ENCODE results near the gene FGFR1OP2.
"Not testable (repeated sequence)": the region's sequence is repeated elsewhere in the genome, so short reads cannot be mapped to it uniquely, and the experiment has no call there.

The FGFR1OP2 gene

GRCh38 chr12:26936559-26937442 is 1.5 kb upstream of the FGFR1OP2 start:
- Mint-ChIP-seq H3K27me3 (no peaks in the 10 kb centered on the region), H3K4me1 (peaks cover 76% of the 10 kb centered on the region), H3K9me3 (no peaks in the 10 kb centered on the region), H3K36me3 (peaks cover 10% of the 10 kb centered on the region), H3K4me3 (peak overlapping the region; percentile 97), H3K27ac (peak overlapping the region; percentile 98)

GRCh38 chr12:26937443-26937862 is 817 bp upstream of the FGFR1OP2 start:
- H3K27me3 Mint-ChIP-seq = no peaks in the 10 kb centered on the region
- H3K27ac Mint-ChIP-seq = peak overlapping the region; percentile 98
- no peaks in the 10 kb centered on the region for H3K9me3 Mint-ChIP-seq

GRCh38 chr12:26938701-26939062 is 412 bp downstream of the FGFR1OP2 start:
- Mint-ChIP-seq H3K4me1 (peaks cover 76% of the 10 kb centered on the region), H3K27ac (peak overlapping the region; percentile 98), H3K9me3 (no peaks in the 10 kb centered on the region), H3K4me3 (peak overlapping the region; percentile 97), H3K27me3 (no peaks in the 10 kb centered on the region), H3K36me3 (peaks cover 3% of the 10 kb centered on the region)

More at GRCh38 chr12:26937443-26937862, 817 bp upstream of the FGFR1OP2 start:
- Mint-ChIP-seq H3K36me3 (peaks cover 7% of the 10 kb centered on the region), H3K4me3 (peak overlapping the region; percentile 97), H3K4me1 (peaks cover 76% of the 10 kb centered on the region)

GRCh38 chr12:26939192-26939832 is 1.0 kb downstream of the FGFR1OP2 start:
- peak overlapping the region; percentile 95 for H3K27ac Mint-ChIP-seq
- H3K4me3 Mint-ChIP-seq = peak overlapping the region; percentile 97
- H3K27me3 Mint-ChIP-seq = no peaks in the 10 kb centered on the region
- no peaks in the 10 kb centered on the region for H3K9me3 Mint-ChIP-seq
- peaks cover 76% of the 10 kb centered on the region for H3K4me1 Mint-ChIP-seq
- H3K36me3 Mint-ChIP-seq = peaks cover 2% of the 10 kb centered on the region

- Mint-ChIP-seq H3K4me1 (peaks cover 74% of the 10 kb centered on the region), H3K9me3 (no peaks in the 10 kb centered on the region), H3K36me3 (peaks cover 3% of the 10 kb centered on the region), H3K27ac (no peak overlapping the region), H3K4me3 (peak overlapping the region; percentile 97), H3K27me3 (no peaks in the 10 kb centered on the region)
Measured at GRCh38 chr12:26939953-26940352, 1.7 kb downstream of the FGFR1OP2 start.

GRCh38 chr12:26940516-26941214 is 2.4 kb downstream of the FGFR1OP2 start:
- no peaks in the 10 kb centered on the region for H3K27me3 Mint-ChIP-seq
- H3K36me3 Mint-ChIP-seq = peaks cover 6% of the 10 kb centered on the region
- H3K4me1 Mint-ChIP-seq = peaks cover 72% of the 10 kb centered on the region
- peak overlapping the region; percentile 95 for H3K27ac Mint-ChIP-seq
- H3K9me3 Mint-ChIP-seq = no peaks in the 10 kb centered on the region
- H3K4me3 Mint-ChIP-seq = peak overlapping the region; percentile 97

- no peaks in the 10 kb centered on the region for H3K27me3 Mint-ChIP-seq
- peaks cover 72% of the 10 kb centered on the region for H3K4me1 Mint-ChIP-seq
- H3K9me3 Mint-ChIP-seq = no peaks in the 10 kb centered on the region
- peak overlapping the region; percentile 97 for H3K4me3 Mint-ChIP-seq
- peaks cover 10% of the 10 kb centered on the region for H3K36me3 Mint-ChIP-seq
- H3K27ac Mint-ChIP-seq = peak overlapping the region; percentile 95
Measured at GRCh38 chr12:26941215-26941594, 2.9 kb downstream of the FGFR1OP2 start.

GRCh38 chr12:26948309-26948708 is 10.0 kb downstream of the FGFR1OP2 start:
- Mint-ChIP-seq H3K36me3 (peaks cover 27% of the 10 kb centered on the region), H3K4me1 (peaks cover 80% of the 10 kb centered on the region), H3K27ac (peak overlapping the region; percentile 56), H3K27me3 (no peaks in the 10 kb centered on the region), H3K9me3 (peaks cover 5% of the 10 kb centered on the region), H3K4me3 (no peak overlapping the region)

GRCh38 chr12:26953447-26953846 is 15.2 kb downstream of the FGFR1OP2 start:
- Mint-ChIP-seq H3K4me3 (no peak overlapping the region), H3K36me3 (peaks cover 11% of the 10 kb centered on the region), H3K27ac (no peak overlapping the region), H3K4me1 (peaks cover 55% of the 10 kb centered on the region), H3K27me3 (no peaks in the 10 kb centered on the region), H3K9me3 (peaks cover 2% of the 10 kb centered on the region)

- Mint-ChIP-seq H3K4me3 (no peak overlapping the region), H3K4me1 (peaks cover 53% of the 10 kb centered on the region), H3K27me3 (no peaks in the 10 kb centered on the region), H3K9me3 (no peaks in the 10 kb centered on the region), H3K27ac (no peak overlapping the region), H3K36me3 (peaks cover 9% of the 10 kb centered on the region)
Measured at GRCh38 chr12:26954027-26954426, 15.8 kb downstream of the FGFR1OP2 start.

- not testable (repeated sequence) for H3K27me3 Mint-ChIP-seq, H3K9me3 Mint-ChIP-seq, H3K4me1 Mint-ChIP-seq, H3K4me3 Mint-ChIP-seq
- H3K27ac Mint-ChIP-seq = peak overlapping the region; percentile 15
- peaks cover 24% of the 10 kb centered on the region for H3K36me3 Mint-ChIP-seq
Measured at GRCh38 chr12:26961391-26961790, 23.1 kb downstream of the FGFR1OP2 start.

- Mint-ChIP-seq H3K9me3 (no peaks in the 10 kb centered on the region), H3K27ac (no peak overlapping the region), H3K36me3 (peaks cover 23% of the 10 kb centered on the region), H3K4me1 (peaks cover 8% of the 10 kb centered on the region), H3K27me3 (no peaks in the 10 kb centered on the region), H3K4me3 (no peak overlapping the region)
Measured at GRCh38 chr12:26961803-26962202, 23.5 kb downstream of the FGFR1OP2 start.

GRCh38 chr12:26963413-26963812 is 25.1 kb downstream of the FGFR1OP2 start:
- H3K4me1 Mint-ChIP-seq = peaks cover 11% of the 10 kb centered on the region
- no peaks in the 10 kb centered on the region for H3K27me3 Mint-ChIP-seq
- no peak overlapping the region for H3K4me3 Mint-ChIP-seq
- no peak overlapping the region for H3K27ac Mint-ChIP-seq
- H3K36me3 Mint-ChIP-seq = peaks cover 28% of the 10 kb centered on the region
- H3K9me3 Mint-ChIP-seq = no peaks in the 10 kb centered on the region

GRCh38 chr12:26966842-26967241 is 28.6 kb downstream of the FGFR1OP2 start:
- Mint-ChIP-seq H3K27me3 (no peaks in the 10 kb centered on the region), H3K9me3 (no peaks in the 10 kb centered on the region), H3K4me3 (no peak overlapping the region), H3K36me3 (peaks cover 25% of the 10 kb centered on the region), H3K4me1 (peaks cover 21% of the 10 kb centered on the region), H3K27ac (no peak overlapping the region)

- Mint-ChIP-seq H3K27ac (no peak overlapping the region), H3K9me3 (no peaks in the 10 kb centered on the region), H3K4me1 (peaks cover 29% of the 10 kb centered on the region), H3K36me3 (peaks cover 19% of the 10 kb centered on the region), H3K4me3 (no peak overlapping the region), H3K27me3 (no peaks in the 10 kb centered on the region)
Measured at GRCh38 chr12:26970136-26970535, 31.9 kb downstream of the FGFR1OP2 start.

- Mint-ChIP-seq H3K27me3 (no peaks in the 10 kb centered on the region), H3K36me3 (peaks cover 19% of the 10 kb centered on the region), H3K4me3 (peak overlapping the region; percentile 59), H3K27ac (peak overlapping the region; percentile 30), H3K4me1 (peaks cover 29% of the 10 kb centered on the region), H3K9me3 (no peaks in the 10 kb centered on the region)
Measured at GRCh38 chr12:26971963-26972362, 33.7 kb downstream of the FGFR1OP2 start.
